AG10803 (cell line): ENCODE measurements around the gene TEX35.

Experiments used
- DNase-seq: peaks from one replicate; pipeline ENCODE4 v3.0.0; 2010; ENCODE audit warnings: low read depth
- H3K4me3 ChIP-seq: 2 replicates; pipeline ENCODE4 v1.5.1; 2011; ENCODE audit warnings: mild to moderate bottlenecking, low read length, control low read depth
- CTCF ChIP-seq: conservative IDR thresholded peaks from 2 replicates; pipeline ENCODE4 v1.5.1; 2011; ENCODE audit warnings: mild to moderate bottlenecking, low read length, control low read depth, inconsistent platforms

TEX35 gene

GRCh38 chr1:178492341-178492740, 20.6 kb upstream of the TEX35 start:
- DNase-seq = no peak
- TF ChIP-seq CTCF = no peak
- no peak overlapping the region for H3K4me3 ChIP-seq

DNA sequence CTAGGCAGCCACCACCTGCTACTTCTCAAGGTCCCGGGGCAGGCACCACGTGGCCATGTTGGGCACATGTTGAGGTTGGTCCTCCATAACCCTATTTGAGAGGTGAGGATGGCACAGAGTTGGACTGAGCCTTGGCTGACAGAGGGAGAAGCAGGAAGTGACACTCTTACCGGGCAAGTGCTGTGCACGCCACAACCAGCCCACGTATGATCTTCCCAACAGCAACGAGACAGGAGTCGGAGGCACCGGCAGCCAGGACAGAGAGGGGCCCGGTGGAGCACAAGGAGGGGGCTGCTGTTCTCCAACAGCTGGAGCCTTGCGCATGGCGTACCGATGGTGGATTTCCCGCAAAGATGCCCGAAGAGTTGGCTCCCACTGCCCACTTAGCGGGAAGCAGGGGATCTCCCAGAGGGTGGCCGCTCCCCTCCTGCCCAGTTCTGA, 19.6 kb upstream of the TEX35 start:
- no peak for DNase-seq
- H3K4me3 ChIP-seq = no peak overlapping the region
- TF ChIP-seq CTCF = no peak

DNA sequence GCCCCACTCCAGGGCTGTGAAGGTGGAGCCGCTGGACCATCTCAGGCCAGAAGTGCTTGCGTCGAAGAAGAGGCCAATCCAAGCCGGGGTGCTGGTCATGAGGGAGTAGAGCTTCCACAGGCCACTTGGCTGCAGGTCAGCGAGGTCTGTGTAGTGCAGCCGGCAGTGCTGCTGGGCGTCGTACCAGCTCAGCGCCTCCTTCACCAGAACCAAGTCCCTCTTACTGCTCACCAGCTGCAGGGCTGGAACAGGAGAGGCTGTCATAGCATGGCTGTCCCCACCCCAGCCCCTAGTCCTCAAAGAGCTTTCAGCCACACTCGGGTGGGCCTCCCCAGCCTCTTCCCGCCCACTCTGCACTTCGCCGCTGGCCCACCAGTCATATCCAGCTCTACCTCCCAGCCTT, 18.3 kb upstream of the TEX35 start:
- no peak overlapping the region for H3K4me3 ChIP-seq
- no peak for DNase-seq
- TF ChIP-seq CTCF = no peak

DNA sequence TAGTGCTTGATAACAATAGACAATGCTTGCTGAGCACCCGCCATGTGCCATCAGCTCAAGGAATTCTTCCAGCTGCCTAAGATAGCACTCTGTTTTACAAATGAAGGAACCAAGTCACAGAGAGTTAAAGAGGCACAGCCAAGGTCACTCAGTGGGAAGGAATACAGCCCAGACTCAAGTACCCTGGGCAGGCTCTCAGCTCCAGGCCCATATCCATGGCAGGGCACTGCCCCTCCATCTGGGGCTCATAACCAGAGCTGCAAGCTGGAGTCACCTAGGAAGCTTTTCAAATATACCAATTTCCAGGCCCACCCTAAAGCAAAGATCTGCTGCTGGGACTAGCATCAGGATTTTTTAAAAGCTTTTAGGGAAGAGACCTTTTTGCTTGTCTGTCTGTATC, 17.8 kb upstream of the TEX35 start:
- no peak for DNase-seq
- H3K4me3 ChIP-seq = no peak overlapping the region
- no peak for TF ChIP-seq CTCF

- TF ChIP-seq CTCF = no peak
- H3K4me3 ChIP-seq = no peak overlapping the region
- DNase-seq = no peak
Measured at GRCh38 chr1:178495741-178496409, 17.0 kb upstream of the TEX35 start.

- no peak within 1 kb of the TSS for H3K4me3 ChIP-seq
- DNase-seq = no peak
- TF ChIP-seq CTCF = no peak
Measured at GRCh38 chr1:178496410-178497135, 16.3 kb upstream of the TEX35 start, which contains the start of gene CLEC20A. Gene CLEC20A, minus strand, starts transcription at chr1:178496964. Its CDS starts 25 bp downstream, at chr1:178496939.
